ENCODE measurements around the gene TRIO.

TRIO gene

GRCh38 chr5:14238272-14238671 lies 95.1 kb downstream of the TRIO start:
- FAIRE-seq (no peak), DNase-seq (ENCODE audit: insufficient read length, low spot score) (no peak)
- TF ChIP-seq CTCF (IDR thresholded peaks at IDR 0.05; ENCODE audit: insufficient read depth, missing control alignments): no peak

- DNase-seq (ENCODE audit: insufficient read length, low spot score): no peak
- FAIRE-seq: no peak
- no peak for TF ChIP-seq CTCF (IDR thresholded peaks at IDR 0.05; ENCODE audit: insufficient read depth, missing control alignments)
Observed at GRCh38 chr5:14239404-14239803, 96.3 kb downstream of the TRIO start.

GRCh38 chr5:14239951-14240350 lies 96.8 kb downstream of the TRIO start:
- FAIRE-seq (no peak), DNase-seq (ENCODE audit: insufficient read length, low spot score) (no peak)

GRCh38 chr5:14240359-14240758 lies 97.2 kb downstream of the TRIO start:
- no peak for FAIRE-seq
- DNase-seq (ENCODE audit: insufficient read length, low spot score): no peak
- TF ChIP-seq CTCF (IDR thresholded peaks at IDR 0.05; ENCODE audit: insufficient read depth, missing control alignments): no peak

More at GRCh38 chr5:14239951-14240350, 96.8 kb downstream of the TRIO start:
- TF ChIP-seq CTCF (IDR thresholded peaks at IDR 0.05; ENCODE audit: insufficient read depth, missing control alignments): no peak

- no peak for FAIRE-seq
- DNase-seq (ENCODE audit: insufficient read length, low spot score): no peak
- no peak for TF ChIP-seq CTCF (IDR thresholded peaks at IDR 0.05; ENCODE audit: insufficient read depth, missing control alignments)
Observed at GRCh38 chr5:14241141-14241540, 98.0 kb downstream of the TRIO start.

- FAIRE-seq (no peak), DNase-seq (ENCODE audit: insufficient read length, low spot score) (no peak)
- TF ChIP-seq CTCF (IDR thresholded peaks at IDR 0.05; ENCODE audit: insufficient read depth, missing control alignments): no peak
Observed at GRCh38 chr5:14242447-14242846, 99.3 kb downstream of the TRIO start.

GRCh38 chr5:14242871-14243383 lies 99.8 kb downstream of the TRIO start:
- TF ChIP-seq CTCF (IDR thresholded peaks at IDR 0.05; ENCODE audit: insufficient read depth, missing control alignments): no peak
- no peak for DNase-seq (ENCODE audit: insufficient read length, low spot score)
- no peak for FAIRE-seq

Measured in D721Med (cell line).